Measurements from ENCODE around the gene ZMIZ1.
"Not testable (repeated sequence)": the region's sequence is repeated elsewhere in the genome, so short reads cannot be mapped to it uniquely, and the experiment has no call there.

ZMIZ1 gene

DNA sequence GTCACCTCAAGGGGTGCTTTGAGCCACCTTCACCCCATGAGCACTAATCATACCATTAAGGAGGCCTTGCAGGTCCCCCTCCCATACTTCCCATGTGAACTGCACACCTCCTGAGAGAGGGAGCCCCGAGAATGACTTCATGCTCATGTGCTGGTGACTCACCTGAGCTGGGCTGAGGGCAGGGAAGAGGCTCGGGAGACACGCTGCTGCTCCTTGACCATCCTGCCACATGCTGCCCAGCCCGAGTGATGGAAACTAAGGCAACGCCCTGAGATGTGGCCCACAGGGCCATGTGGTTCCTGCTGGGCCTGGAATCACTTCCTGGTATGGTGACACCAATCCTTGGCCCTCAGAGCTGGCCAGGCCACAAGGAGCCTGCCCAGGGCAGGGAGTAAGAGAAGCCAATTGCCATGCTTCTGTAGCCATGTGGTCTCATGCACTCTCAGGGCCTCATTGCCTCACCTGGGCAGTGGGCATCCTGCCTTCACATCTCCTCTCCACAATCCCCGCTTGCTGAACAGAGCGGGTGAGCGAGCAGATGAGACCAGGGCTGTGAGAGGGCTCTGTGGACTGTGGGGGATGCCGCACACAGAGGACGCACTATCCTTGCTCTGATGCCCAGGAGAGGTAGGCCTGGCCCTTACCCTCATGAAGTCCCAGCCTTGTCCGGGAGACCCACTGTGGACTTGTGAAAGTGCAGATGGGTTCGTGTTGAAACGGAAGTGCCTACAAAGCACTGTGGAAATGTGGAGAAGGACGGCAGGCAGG, 260.2 kb downstream of the ZMIZ1 start:
- Histone ChIP-seq H2BK15ac (replicated peaks; ENCODE audit: low read depth) (no peak overlapping the region), H3K4me1 (ENCODE audit: control insufficient read depth, low read depth, low read length) (no peaks in the 10 kb centered on the region), H3K27me3 (ENCODE audit: insufficient read depth, low read length, poor library complexity) (no peaks in the 10 kb centered on the region), H4K5ac (ENCODE audit: low read length) (no peak overlapping the region), H3K79me2 (ENCODE audit: control insufficient read depth, insufficient read depth, low read length) (no peaks in the 10 kb centered on the region), H4K8ac (ENCODE audit: low read depth, low read length) (no peak overlapping the region), H3K9ac (ENCODE audit: low read length) (no peak overlapping the region), H3K79me1 (ENCODE audit: low read length) (no peaks in the 10 kb centered on the region), H3K27ac (ENCODE audit: low read depth, low read length) (no peak overlapping the region), H3K18ac (ENCODE audit: low read length) (no peak overlapping the region), H3K4me3 (ENCODE audit: low read length) (no peak overlapping the region), H3K4ac (ENCODE audit: low read depth, low read length) (no peak overlapping the region), H3K36me3 (ENCODE audit: control insufficient read depth, insufficient read depth, low read length) (no peaks in the 10 kb centered on the region), H2BK5ac (ENCODE audit: low read length) (no peak overlapping the region), H3K4me2 (ENCODE audit: low read length) (no peak overlapping the region), H3K56ac (ENCODE audit: low read length) (no peak overlapping the region), H2AK5ac (ENCODE audit: low read length) (no peak overlapping the region), H3K23ac (ENCODE audit: low read length) (no peak overlapping the region), H2BK120ac (ENCODE audit: low read depth, low read length) (no peak overlapping the region)
- peak; percentile 22 for DNase-seq
- no CpG with 5 or more reads among the region's 14 CpGs for WGBS (ENCODE audit: extremely low coverage, insufficient coverage, low lambda C conversion rate)

DNA sequence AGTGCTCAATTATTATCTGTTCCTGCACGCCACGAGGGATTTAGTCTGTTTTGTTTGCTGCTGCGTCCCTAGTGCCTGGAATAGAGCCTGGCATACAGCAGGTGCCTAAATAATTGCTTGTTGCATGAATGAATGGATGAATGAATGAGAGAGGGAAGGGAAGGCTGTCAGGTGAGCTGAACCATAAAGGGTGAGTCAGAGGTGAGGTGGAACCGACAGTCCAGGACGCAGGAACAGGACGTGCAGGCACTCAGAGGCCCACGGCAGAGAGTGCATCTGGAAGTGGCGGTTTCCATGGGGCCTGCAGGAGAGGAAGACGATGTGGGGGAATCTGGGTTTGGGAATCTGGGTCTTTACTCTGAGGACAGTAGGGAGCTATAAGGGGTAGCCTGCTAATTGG, 260.8 kb downstream of the ZMIZ1 start:
- DNase-seq = no peak
- Histone ChIP-seq H3K27me3 (ENCODE audit: insufficient read depth, low read length, poor library complexity) (no peaks in the 10 kb centered on the region), H4K8ac (ENCODE audit: low read depth, low read length) (no peak overlapping the region), H3K4me3 (ENCODE audit: low read length) (no peak overlapping the region), H2BK120ac (ENCODE audit: low read depth, low read length) (no peak overlapping the region), H3K23ac (ENCODE audit: low read length) (no peak overlapping the region), H3K4me1 (ENCODE audit: control insufficient read depth, low read depth, low read length) (no peaks in the 10 kb centered on the region), H3K27ac (ENCODE audit: low read depth, low read length) (no peak overlapping the region), H2BK15ac (replicated peaks; ENCODE audit: low read depth) (no peak overlapping the region), H3K79me1 (ENCODE audit: low read length) (no peaks in the 10 kb centered on the region), H3K4ac (ENCODE audit: low read depth, low read length) (no peak overlapping the region), H2BK5ac (ENCODE audit: low read length) (no peak overlapping the region), H4K5ac (ENCODE audit: low read length) (no peak overlapping the region), H3K56ac (ENCODE audit: low read length) (no peak overlapping the region), H3K18ac (ENCODE audit: low read length) (no peak overlapping the region), H2AK5ac (ENCODE audit: low read length) (no peak overlapping the region), H3K79me2 (ENCODE audit: control insufficient read depth, insufficient read depth, low read length) (no peaks in the 10 kb centered on the region), H3K9ac (ENCODE audit: low read length) (no peak overlapping the region), H3K4me2 (ENCODE audit: low read length) (no peak overlapping the region), H3K36me3 (ENCODE audit: control insufficient read depth, insufficient read depth, low read length) (no peaks in the 10 kb centered on the region)
- WGBS (ENCODE audit: extremely low coverage, insufficient coverage, low lambda C conversion rate) = no CpG with 5 or more reads among the region's 9 CpGs

DNA sequence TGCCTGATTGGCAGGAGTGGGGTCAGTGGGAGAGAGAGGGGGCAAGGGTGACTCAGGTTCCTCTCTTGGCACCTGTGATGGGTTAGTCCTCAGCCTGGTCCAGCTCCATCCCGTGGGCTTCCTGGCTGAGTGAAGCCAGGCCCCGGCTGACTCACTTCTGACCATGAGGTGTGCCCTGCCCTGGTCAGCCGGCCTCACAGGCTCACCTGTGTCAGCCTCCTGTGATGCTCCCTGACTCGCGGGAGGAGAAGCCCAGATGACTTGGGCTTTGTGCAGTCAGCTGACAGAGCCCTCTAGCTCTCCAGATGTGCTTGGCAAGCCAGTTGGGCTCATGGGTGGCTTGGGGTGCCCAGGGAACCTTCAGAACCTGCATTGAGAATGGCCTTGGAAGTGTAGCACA, 262.5 kb downstream of the ZMIZ1 start:
- H3K4me3 ChIP-seq (ENCODE audit: low read length) = no peak overlapping the region
- H2BK15ac ChIP-seq (replicated peaks; ENCODE audit: low read depth) = no peak overlapping the region
- H3K79me1 ChIP-seq (ENCODE audit: low read length) = no peaks in the 10 kb centered on the region
- no peak overlapping the region for H3K18ac ChIP-seq (ENCODE audit: low read length)
- WGBS (ENCODE audit: extremely low coverage, insufficient coverage, low lambda C conversion rate) = no CpG with 5 or more reads among the region's 5 CpGs
- H2BK120ac ChIP-seq (ENCODE audit: low read depth, low read length) = no peak overlapping the region
- H3K23ac ChIP-seq (ENCODE audit: low read length) = no peak overlapping the region
- no peaks in the 10 kb centered on the region for H3K36me3 ChIP-seq (ENCODE audit: control insufficient read depth, insufficient read depth, low read length)
- H3K9ac ChIP-seq (ENCODE audit: low read length) = no peak overlapping the region
- H2AK5ac ChIP-seq (ENCODE audit: low read length) = no peak overlapping the region
- no peaks in the 10 kb centered on the region for H3K4me1 ChIP-seq (ENCODE audit: control insufficient read depth, low read depth, low read length)
- H3K27ac ChIP-seq (ENCODE audit: low read depth, low read length) = no peak overlapping the region
- no peak overlapping the region for H3K56ac ChIP-seq (ENCODE audit: low read length)
- H3K79me2 ChIP-seq (ENCODE audit: control insufficient read depth, insufficient read depth, low read length) = no peaks in the 10 kb centered on the region
- H4K8ac ChIP-seq (ENCODE audit: low read depth, low read length) = no peak overlapping the region
- H3K27me3 ChIP-seq (ENCODE audit: insufficient read depth, low read length, poor library complexity) = no peaks in the 10 kb centered on the region
- DNase-seq = no peak
- H3K4me2 ChIP-seq (ENCODE audit: low read length) = no peak overlapping the region
- no peak overlapping the region for H2BK5ac ChIP-seq (ENCODE audit: low read length)
- H3K4ac ChIP-seq (ENCODE audit: low read depth, low read length) = no peak overlapping the region
- no peak overlapping the region for H4K5ac ChIP-seq (ENCODE audit: low read length)

DNA sequence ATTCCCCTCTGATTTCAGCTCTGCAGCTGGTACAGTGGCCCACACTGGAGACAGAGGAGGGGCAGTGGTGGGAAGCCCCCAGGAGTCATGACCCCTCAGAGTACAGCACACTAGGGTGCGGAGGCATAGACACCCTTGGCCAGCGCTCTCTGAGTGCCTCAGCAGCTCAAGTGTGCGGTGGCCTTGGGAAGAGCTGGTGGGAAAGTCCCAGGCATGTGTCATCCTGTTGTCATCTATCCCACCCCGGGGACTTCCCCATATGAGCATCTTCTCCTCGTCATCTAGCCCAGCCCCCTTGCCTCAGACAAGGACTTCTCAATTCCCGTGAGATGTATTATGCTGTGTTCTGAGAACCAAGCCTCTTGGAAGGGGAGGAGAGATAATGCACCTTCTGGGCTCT, 262.9 kb downstream of the ZMIZ1 start:
- WGBS (ENCODE audit: extremely low coverage, insufficient coverage, low lambda C conversion rate) = no CpG with 5 or more reads among the region's 6 CpGs
- no peak overlapping the region for H4K8ac ChIP-seq (ENCODE audit: low read depth, low read length)
- H3K23ac ChIP-seq (ENCODE audit: low read length) = no peak overlapping the region
- no peak overlapping the region for H3K27ac ChIP-seq (ENCODE audit: low read depth, low read length)
- no peak overlapping the region for H2AK5ac ChIP-seq (ENCODE audit: low read length)
- no peak overlapping the region for H3K9ac ChIP-seq (ENCODE audit: low read length)
- H2BK5ac ChIP-seq (ENCODE audit: low read length) = no peak overlapping the region
- no peak overlapping the region for H3K4me3 ChIP-seq (ENCODE audit: low read length)
- H4K5ac ChIP-seq (ENCODE audit: low read length) = no peak overlapping the region
- H3K79me2 ChIP-seq (ENCODE audit: control insufficient read depth, insufficient read depth, low read length) = no peaks in the 10 kb centered on the region
- no peak for DNase-seq
- H3K27me3 ChIP-seq (ENCODE audit: insufficient read depth, low read length, poor library complexity) = no peaks in the 10 kb centered on the region
- no peak overlapping the region for H2BK15ac ChIP-seq (replicated peaks; ENCODE audit: low read depth)
- H3K36me3 ChIP-seq (ENCODE audit: control insufficient read depth, insufficient read depth, low read length) = no peaks in the 10 kb centered on the region
- no peak overlapping the region for H2BK120ac ChIP-seq (ENCODE audit: low read depth, low read length)
- H3K4me2 ChIP-seq (ENCODE audit: low read length) = no peak overlapping the region
- no peak overlapping the region for H3K4ac ChIP-seq (ENCODE audit: low read depth, low read length)
- no peaks in the 10 kb centered on the region for H3K4me1 ChIP-seq (ENCODE audit: control insufficient read depth, low read depth, low read length)
- H3K79me1 ChIP-seq (ENCODE audit: low read length) = no peaks in the 10 kb centered on the region
- H3K56ac ChIP-seq (ENCODE audit: low read length) = no peak overlapping the region
- no peak overlapping the region for H3K18ac ChIP-seq (ENCODE audit: low read length)

DNA sequence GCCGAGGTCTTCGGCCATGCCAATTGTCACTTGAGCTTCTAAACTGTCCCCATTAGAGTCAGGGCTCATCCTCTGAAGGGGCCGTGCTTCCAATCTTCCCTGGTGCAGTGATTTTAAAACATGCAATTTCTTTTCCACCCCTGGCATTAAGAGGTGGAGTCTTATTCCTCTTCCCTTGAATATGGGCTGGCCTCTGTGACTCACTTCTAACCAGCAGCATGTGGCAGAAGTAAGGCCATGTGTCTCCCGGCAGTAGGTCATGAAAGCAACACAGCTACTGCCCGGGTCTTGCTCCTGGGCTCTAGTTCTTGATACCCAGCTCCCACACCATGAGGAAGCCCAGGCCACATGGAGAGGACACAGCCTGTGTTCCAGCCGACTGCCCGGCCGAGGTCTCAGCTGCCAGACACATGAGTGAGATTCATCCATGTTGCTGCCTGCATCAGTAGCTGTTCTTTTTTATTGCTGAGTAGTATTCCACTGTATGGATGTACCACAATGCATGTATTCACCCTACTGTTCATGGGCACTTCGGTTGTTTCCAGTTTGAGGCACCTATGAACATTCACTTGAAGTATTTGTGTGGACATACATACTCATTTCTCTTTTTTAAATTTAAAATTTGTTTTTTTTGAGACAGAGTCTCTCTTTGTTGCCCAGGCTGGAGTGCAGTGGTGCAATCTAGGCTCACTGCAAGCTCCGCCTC, 264.0 kb downstream of the ZMIZ1 start:
- not testable (repeated sequence) for H4K5ac ChIP-seq (ENCODE audit: low read length); H2BK15ac ChIP-seq (replicated peaks; ENCODE audit: low read depth); H3K79me2 ChIP-seq (ENCODE audit: control insufficient read depth, insufficient read depth, low read length); H3K23ac ChIP-seq (ENCODE audit: low read length); H2AK5ac ChIP-seq (ENCODE audit: low read length); H3K79me1 ChIP-seq (ENCODE audit: low read length); H3K56ac ChIP-seq (ENCODE audit: low read length); H4K8ac ChIP-seq (ENCODE audit: low read depth, low read length); H2BK5ac ChIP-seq (ENCODE audit: low read length); H3K36me3 ChIP-seq (ENCODE audit: control insufficient read depth, insufficient read depth, low read length); H3K4me3 ChIP-seq (ENCODE audit: low read length); H3K4ac ChIP-seq (ENCODE audit: low read depth, low read length); DNase-seq; H3K9ac ChIP-seq (ENCODE audit: low read length); H3K4me1 ChIP-seq (ENCODE audit: control insufficient read depth, low read depth, low read length); H3K27me3 ChIP-seq (ENCODE audit: insufficient read depth, low read length, poor library complexity); H3K27ac ChIP-seq (ENCODE audit: low read depth, low read length); H2BK120ac ChIP-seq (ENCODE audit: low read depth, low read length); H3K18ac ChIP-seq (ENCODE audit: low read length); H3K4me2 ChIP-seq (ENCODE audit: low read length)
- WGBS (ENCODE audit: extremely low coverage, insufficient coverage, low lambda C conversion rate) = no CpG with 5 or more reads among the region's 10 CpGs

Data from mesendoderm (in vitro differentiated cells).